Muscle of leg (tissue), 11 donors: Measurements from ENCODE around the gene ANKHD1. TPM values are rescaled to one million over a fixed set of nuclear protein-coding genes. Genes with fewer than 3 reads are reported as not detected.

ENCODE experiments used
- DNase-seq: peaks from one replicate; pipeline ENCODE4 v3.0.0; 2013
- H3K27ac ChIP-seq: one replicate; pipeline ENCODE4 v1.5.1; 2013; ENCODE audit warnings: mild to moderate bottlenecking, low read length, control low read depth
- H3K27me3 ChIP-seq: one replicate; pipeline ENCODE4 v1.6.1; 2013; ENCODE audit warnings: low read length; ENCODE audit not compliant: control insufficient read depth, insufficient read depth
- H3K36me3 ChIP-seq: one replicate; pipeline ENCODE4 v1.6.1; 2013; ENCODE audit warnings: low read length; ENCODE audit not compliant: control insufficient read depth, insufficient read depth
- H3K4me1 ChIP-seq: one replicate; pipeline ENCODE4 v1.6.1; 2013; ENCODE audit warnings: low read length; ENCODE audit not compliant: control insufficient read depth, insufficient read depth
- H3K4me3 ChIP-seq: one replicate; pipeline ENCODE4 v1.5.1; 2013; ENCODE audit warnings: low read length, control low read depth
- H3K9me3 ChIP-seq: replicated peaks from 2 replicates; pipeline ENCODE4 v1.6.1; 2013; ENCODE audit warnings: low read depth, low read length; ENCODE audit not compliant: control insufficient read depth
- WGBS: methylation state at CpG from one replicate; pipeline ENCODE4 v1.1.5; 2013; ENCODE audit warnings: missing lambda C conversion rate; ENCODE audit not compliant: insufficient coverage; 5-methylcytosine and 5-hydroxymethylcytosine counted together
- polyA plus RNA-seq, 8 donors: library from polyadenylated mRNA; unstranded; fragments of 120-200 nt; gene quantifications; one replicate each; pipeline versions ENCODE4 v1.2.1 to v1.2.3, GENCODE V29; 2013; ENCODE audit warnings: inconsistent platforms in 1 of 8, low replicate concordance in 1 of 8; ENCODE audit not compliant: insufficient read length in 8 of 8, insufficient read depth in 1 of 8
- total RNA-seq: library from RNA; stranded (reverse); fragments of 120-200 nt; gene quantifications from one replicate; pipeline ENCODE4 v1.2.4, GENCODE V29; 2013

Gene ANKHD1
- total and polyA plus RNA-seq, 9 donors = 49.8 to 73.2 (median 59.6) TPM

- H3K9me3 ChIP-seq = no peaks in the 10 kb centered on the region
- no peaks in the 10 kb centered on the region for H3K4me1 ChIP-seq
- no peak overlapping the region for H3K4me3 ChIP-seq
- WGBS = no CpG with 5 or more reads among the region's 2 CpGs
- no peak for DNase-seq
- no peak overlapping the region for H3K27ac ChIP-seq
- peaks cover 30% of the 10 kb centered on the region for H3K36me3 ChIP-seq
- H3K27me3 ChIP-seq = no peaks in the 10 kb centered on the region
These were observed 111.5 kb downstream of the ANKHD1 start for GRCh38 chr5:140513124-140513523.

GRCh38 chr5:140524003-140524402 is 122.4 kb downstream of the ANKHD1 start:
- no peaks in the 10 kb centered on the region for H3K4me1 ChIP-seq
- no peak overlapping the region for H3K4me3 ChIP-seq
- no peak overlapping the region for H3K27ac ChIP-seq
- WGBS = no CpG with 5 or more reads among the region's 2 CpGs
- no peak for DNase-seq
- no peaks in the 10 kb centered on the region for H3K9me3 ChIP-seq
- H3K27me3 ChIP-seq = no peaks in the 10 kb centered on the region
- H3K36me3 ChIP-seq = peaks cover 20% of the 10 kb centered on the region

GRCh38 chr5:140540227-140540626 is 138.6 kb downstream of the ANKHD1 start:
- WGBS = no CpG with 5 or more reads among the region's 1 CpG
- peaks cover 44% of the 10 kb centered on the region for H3K36me3 ChIP-seq

GRCh38 chr5:140542972-140543371 is 141.3 kb downstream of the ANKHD1 start:
- 83% methylated on average over 4 of the region's 5 CpGs for WGBS
- Histone ChIP-seq H3K4me1 (peaks cover 14% of the 10 kb centered on the region), H3K27me3 (no peaks in the 10 kb centered on the region), H3K4me3 (no peak overlapping the region), H3K27ac (no peak overlapping the region), H3K9me3 (no peaks in the 10 kb centered on the region), H3K36me3 (peaks cover 37% of the 10 kb centered on the region)
- DNase-seq = no peak

More at GRCh38 chr5:140540227-140540626, 138.6 kb downstream of the ANKHD1 start:
- H3K4me3 ChIP-seq = no peak overlapping the region
- DNase-seq = no peak
- no peaks in the 10 kb centered on the region for H3K27me3 ChIP-seq
- H3K9me3 ChIP-seq = no peaks in the 10 kb centered on the region
- H3K27ac ChIP-seq = no peak overlapping the region
- H3K4me1 ChIP-seq = no peaks in the 10 kb centered on the region

GRCh38 chr5:140544986-140545385 is 143.4 kb downstream of the ANKHD1 start:
- H3K9me3 ChIP-seq = no peaks in the 10 kb centered on the region
- WGBS = 97% methylated on average over 6 of the region's 7 CpGs
- H3K27ac ChIP-seq = no peak overlapping the region
- H3K36me3 ChIP-seq = peaks cover 41% of the 10 kb centered on the region
- H3K4me3 ChIP-seq = no peak overlapping the region
- no peak for DNase-seq
- H3K4me1 ChIP-seq = peaks cover 32% of the 10 kb centered on the region
- no peaks in the 10 kb centered on the region for H3K27me3 ChIP-seq

- DNase-seq = no peak
- WGBS = 91% methylated on average over 7 of the region's 10 CpGs
- Histone ChIP-seq H3K4me3 (no peak overlapping the region), H3K9me3 (no peaks in the 10 kb centered on the region), H3K4me1 (peaks cover 32% of the 10 kb centered on the region), H3K36me3 (peaks cover 43% of the 10 kb centered on the region), H3K27me3 (no peaks in the 10 kb centered on the region), H3K27ac (no peak overlapping the region)
These were observed 144.0 kb downstream of the ANKHD1 start for GRCh38 chr5:140545606-140546005.

GRCh38 chr5:140546851-140547507 is 145.3 kb downstream of the ANKHD1 start:
- 34% methylated on average over 9 of the region's 13 CpGs for WGBS
- Histone ChIP-seq H3K4me3 (peak overlapping the region; percentile 57), H3K36me3 (peaks cover 48% of the 10 kb centered on the region), H3K27ac (peak overlapping the region; percentile 94), H3K9me3 (no peaks in the 10 kb centered on the region), H3K4me1 (peaks cover 32% of the 10 kb centered on the region), H3K27me3 (no peaks in the 10 kb centered on the region)
- DNase-seq = peak; percentile 19

GRCh38 chr5:140547508-140548299 is 146.1 kb downstream of the ANKHD1 start, which contains the start of gene EIF4EBP3:
EIF4EBP3 (plus strand) TSS chr5:140547662; CDS start chr5:140547738, 76 bp downstream.
- Histone ChIP-seq H3K9me3 (no peaks in the 10 kb centered on the region), H3K27ac (peak within 1 kb of the TSS; percentile 94), H3K4me3 (peak within 1 kb of the TSS; percentile 57), H3K36me3 (peaks cover 50% of the 10 kb centered on the region), H3K27me3 (no peaks in the 10 kb centered on the region), H3K4me1 (peaks cover 32% of the 10 kb centered on the region)
- 1% methylated on average over 49 of the region's 52 CpGs for WGBS
- peak; percentile 98 for DNase-seq

GRCh38 chr5:140548300-140548688 is 146.7 kb downstream of the ANKHD1 start:
- H3K27ac ChIP-seq = peak overlapping the region; percentile 94
- H3K9me3 ChIP-seq = no peaks in the 10 kb centered on the region
- peak overlapping the region; percentile 57 for H3K4me3 ChIP-seq
- peaks cover 54% of the 10 kb centered on the region for H3K36me3 ChIP-seq
- DNase-seq = no peak
- 7% methylated on average over 4 of the region's 5 CpGs for WGBS
- peaks cover 32% of the 10 kb centered on the region for H3K4me1 ChIP-seq
- no peaks in the 10 kb centered on the region for H3K27me3 ChIP-seq

- Histone ChIP-seq H3K27ac (peak overlapping the region; percentile 94), H3K36me3 (peaks cover 58% of the 10 kb centered on the region), H3K9me3 (no peaks in the 10 kb centered on the region), H3K4me1 (peaks cover 32% of the 10 kb centered on the region), H3K4me3 (no peak overlapping the region), H3K27me3 (no peaks in the 10 kb centered on the region)
- DNase-seq = no peak
- 73% methylated on average over 5 of the region's 7 CpGs for WGBS
These were observed 147.2 kb downstream of the ANKHD1 start for GRCh38 chr5:140548791-140549190.
